ENCODE measurements around the gene ZNF638. TPM values are rescaled to one million over a fixed set of nuclear protein-coding genes. Genes with fewer than 3 reads are reported as not detected.

ZNF638 gene
- polyA plus RNA-seq, 1 of the 3 experiments (the other 2 are of a cell fraction) = 28.1 TPM

DNA sequence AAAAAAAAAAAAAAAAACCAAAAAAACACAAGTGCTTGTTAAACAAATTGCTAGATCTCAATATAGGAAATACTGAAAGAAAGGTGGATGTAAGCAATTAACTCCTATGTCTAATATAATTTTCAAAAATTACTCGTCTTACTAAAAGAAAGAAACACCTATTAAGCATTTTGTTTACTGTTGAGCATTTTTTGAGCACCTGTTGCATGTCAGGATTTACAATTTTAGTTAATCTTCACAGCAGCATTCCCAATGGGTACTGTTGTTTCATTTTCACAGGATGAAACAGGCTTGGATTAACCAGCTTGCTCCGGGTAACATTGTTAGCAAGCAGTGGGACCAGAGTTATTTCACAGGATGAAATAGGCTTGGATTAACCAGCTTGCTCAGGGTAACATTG is 4.8 kb downstream of the ZNF638 start:
- 88% methylated on average over 2 of the region's 2 CpGs for WGBS (ENCODE audit: low lambda C conversion rate)
- peaks cover 7 to 14% of the 10 kb centered on the region in 2 experiments for H3K36me3 ChIP-seq (replicated peaks in 1 of 2; ENCODE audit: control insufficient read depth in 1 of 2, insufficient read depth in 2 of 2, low read length in 1 of 2)
- H4K20me1 ChIP-seq (ENCODE audit: insufficient read depth) = peaks cover 85% of the 10 kb centered on the region
- H3K4me1 ChIP-seq (ENCODE audit: control insufficient read depth in 1 of 2, insufficient read depth in 2 of 2, low read depth in 1 of 2, low read length in 1 of 2) = peaks cover 0 to 19% of the 10 kb centered on the region in 2 experiments; a peak in 3 of 4 replicates
- no peak overlapping the region for H3K4me3 ChIP-seq (ENCODE audit: low read depth in 2 of 2, low read length in 1 of 2)
- H3K79me2 ChIP-seq (ENCODE audit: insufficient read depth) = peaks cover 98% of the 10 kb centered on the region
- H2AFZ ChIP-seq (ENCODE audit: low read depth) = no peak overlapping the region
- no peaks in the 10 kb centered on the region for H3F3A ChIP-seq (replicated peaks; ENCODE audit: insufficient read depth)
- no peak overlapping the region for H3K9ac ChIP-seq
- ChIA-PET CTCF (no interaction called here), POLR2A (no interaction called here)
- no peak for DNase-seq
- H3K27me3 ChIP-seq (ENCODE audit: insufficient read depth) = no peaks in the 10 kb centered on the region
- H3K27ac ChIP-seq (ENCODE audit: low read depth in 2 of 2, low read length in 1 of 2) = no peak overlapping the region
- no peak overlapping the region for H3K4me2 ChIP-seq
- H3K9me2 ChIP-seq = no peaks in the 10 kb centered on the region
- no peaks in the 10 kb centered on the region for H3K9me3 ChIP-seq
- TF ChIP-seq NRF1 (IDR thresholded peaks at IDR 0.05; ENCODE audit: low read depth, low read length) = no peak
- TF ChIP-seq POLR2AphosphoS5 (IDR thresholded peaks at IDR 0.05; ENCODE audit: low read depth, low read length) = no peak
- TF ChIP-seq FOSL2 (IDR thresholded peaks at IDR 0.05; ENCODE audit: borderline replicate concordance, low read depth) = no peak
- TF ChIP-seq FOXM1 (IDR thresholded peaks at IDR 0.05; ENCODE audit: low read depth) = no peak
- TF ChIP-seq, protein P1, sequence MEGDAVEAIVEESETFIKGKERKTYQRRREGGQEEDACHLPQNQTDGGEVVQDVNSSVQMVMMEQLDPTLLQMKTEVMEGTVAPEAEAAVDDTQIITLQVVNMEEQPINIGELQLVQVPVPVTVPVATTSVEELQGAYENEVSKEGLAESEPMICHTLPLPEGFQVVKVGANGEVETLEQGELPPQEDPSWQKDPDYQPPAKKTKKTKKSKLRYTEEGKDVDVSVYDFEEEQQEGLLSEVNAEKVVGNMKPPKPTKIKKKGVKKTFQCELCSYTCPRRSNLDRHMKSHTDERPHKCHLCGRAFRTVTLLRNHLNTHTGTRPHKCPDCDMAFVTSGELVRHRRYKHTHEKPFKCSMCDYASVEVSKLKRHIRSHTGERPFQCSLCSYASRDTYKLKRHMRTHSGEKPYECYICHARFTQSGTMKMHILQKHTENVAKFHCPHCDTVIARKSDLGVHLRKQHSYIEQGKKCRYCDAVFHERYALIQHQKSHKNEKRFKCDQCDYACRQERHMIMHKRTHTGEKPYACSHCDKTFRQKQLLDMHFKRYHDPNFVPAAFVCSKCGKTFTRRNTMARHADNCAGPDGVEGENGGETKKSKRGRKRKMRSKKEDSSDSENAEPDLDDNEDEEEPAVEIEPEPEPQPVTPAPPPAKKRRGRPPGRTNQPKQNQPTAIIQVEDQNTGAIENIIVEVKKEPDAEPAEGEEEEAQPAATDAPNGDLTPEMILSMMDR (IDR thresholded peaks at IDR 0.05) = no peak
- TF ChIP-seq GATA2 (CRISPR knock-in tag; IDR thresholded peaks at IDR 0.05) = no peak
- TF ChIP-seq NFIC (IDR thresholded peaks at IDR 0.05; ENCODE audit: borderline replicate concordance) = no peak

DNA sequence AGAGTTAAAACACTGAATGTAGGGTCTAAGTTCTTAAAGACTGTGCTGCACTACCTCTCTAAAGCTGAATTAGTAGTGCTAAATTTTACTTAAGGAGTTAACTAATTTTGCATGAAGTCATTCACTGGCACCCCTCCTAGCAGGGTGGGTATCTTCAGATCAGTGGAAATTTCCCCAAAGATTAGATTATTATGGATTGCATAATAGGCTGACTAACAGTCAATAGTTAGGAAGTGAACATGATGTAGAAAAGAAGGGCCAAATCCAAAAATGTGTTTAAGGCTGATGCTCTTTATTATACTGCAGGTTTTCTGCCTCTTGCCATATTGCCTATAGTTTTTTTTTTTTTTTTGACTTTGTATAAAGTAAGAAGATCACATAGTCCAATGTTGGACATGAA is 5.2 kb downstream of the ZNF638 start:
- no peak overlapping the region for H3K4me2 ChIP-seq
- H3K4me3 ChIP-seq (ENCODE audit: low read depth in 2 of 2, low read length in 1 of 2) = no peak overlapping the region
- no peaks in the 10 kb centered on the region for H3K9me3 ChIP-seq
- H3K4me1 ChIP-seq (ENCODE audit: control insufficient read depth in 1 of 2, insufficient read depth in 2 of 2, low read depth in 1 of 2, low read length in 1 of 2) = peaks cover 0 to 19% of the 10 kb centered on the region in 2 experiments; a peak in 3 of 4 replicates
- H4K20me1 ChIP-seq (ENCODE audit: insufficient read depth) = peaks cover 89% of the 10 kb centered on the region
- no peaks in the 10 kb centered on the region for H3K27me3 ChIP-seq (ENCODE audit: insufficient read depth)
- H2AFZ ChIP-seq (ENCODE audit: low read depth) = no peak overlapping the region
- TF ChIP-seq, protein P2, sequence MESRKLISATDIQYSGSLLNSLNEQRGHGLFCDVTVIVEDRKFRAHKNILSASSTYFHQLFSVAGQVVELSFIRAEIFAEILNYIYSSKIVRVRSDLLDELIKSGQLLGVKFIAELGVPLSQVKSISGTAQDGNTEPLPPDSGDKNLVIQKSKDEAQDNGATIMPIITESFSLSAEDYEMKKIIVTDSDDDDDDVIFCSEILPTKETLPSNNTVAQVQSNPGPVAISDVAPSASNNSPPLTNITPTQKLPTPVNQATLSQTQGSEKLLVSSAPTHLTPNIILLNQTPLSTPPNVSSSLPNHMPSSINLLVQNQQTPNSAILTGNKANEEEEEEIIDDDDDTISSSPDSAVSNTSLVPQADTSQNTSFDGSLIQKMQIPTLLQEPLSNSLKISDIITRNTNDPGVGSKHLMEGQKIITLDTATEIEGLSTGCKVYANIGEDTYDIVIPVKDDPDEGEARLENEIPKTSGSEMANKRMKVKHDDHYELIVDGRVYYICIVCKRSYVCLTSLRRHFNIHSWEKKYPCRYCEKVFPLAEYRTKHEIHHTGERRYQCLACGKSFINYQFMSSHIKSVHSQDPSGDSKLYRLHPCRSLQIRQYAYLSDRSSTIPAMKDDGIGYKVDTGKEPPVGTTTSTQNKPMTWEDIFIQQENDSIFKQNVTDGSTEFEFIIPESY (IDR thresholded peaks at IDR 0.05; ENCODE audit: borderline replicate concordance, low read depth) = no peak
- TF ChIP-seq MXI1 (IDR thresholded peaks at IDR 0.05; ENCODE audit: low read depth, low read length) = no peak
- TF ChIP-seq EP300 (IDR thresholded peaks at IDR 0.05; ENCODE audit: borderline replicate concordance in 1 of 2, low read depth in 1 of 2, low read length in 1 of 2) = no peak
- TF ChIP-seq NFIC (IDR thresholded peaks at IDR 0.05; ENCODE audit: borderline replicate concordance) = no peak
- no peak for TF ChIP-seq GATA2 (CRISPR knock-in tag; IDR thresholded peaks at IDR 0.05)
- TF ChIP-seq, protein P3, sequence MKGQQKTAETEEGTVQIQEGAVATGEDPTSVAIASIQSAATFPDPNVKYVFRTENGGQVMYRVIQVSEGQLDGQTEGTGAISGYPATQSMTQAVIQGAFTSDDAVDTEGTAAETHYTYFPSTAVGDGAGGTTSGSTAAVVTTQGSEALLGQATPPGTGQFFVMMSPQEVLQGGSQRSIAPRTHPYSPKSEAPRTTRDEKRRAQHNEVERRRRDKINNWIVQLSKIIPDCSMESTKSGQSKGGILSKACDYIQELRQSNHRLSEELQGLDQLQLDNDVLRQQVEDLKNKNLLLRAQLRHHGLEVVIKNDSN (IDR thresholded peaks at IDR 0.05; ENCODE audit: borderline replicate concordance, low read depth) = no peak
- no peak for TF ChIP-seq RCOR1 (IDR thresholded peaks at IDR 0.05; ENCODE audit: low read length)
- no peak for TF ChIP-seq CHD2 (IDR thresholded peaks at IDR 0.05; ENCODE audit: low read length, partially characterized antibody)
- TF ChIP-seq TEAD4 (IDR thresholded peaks at IDR 0.05; ENCODE audit: borderline replicate concordance, insufficient read depth) = no peak
- no peak for TF ChIP-seq RFX5 (IDR thresholded peaks at IDR 0.05; ENCODE audit: low read length)
- TF ChIP-seq RXRA (IDR thresholded peaks at IDR 0.05; ENCODE audit: borderline replicate concordance, low read depth) = no peak
- TF ChIP-seq, protein P4, sequence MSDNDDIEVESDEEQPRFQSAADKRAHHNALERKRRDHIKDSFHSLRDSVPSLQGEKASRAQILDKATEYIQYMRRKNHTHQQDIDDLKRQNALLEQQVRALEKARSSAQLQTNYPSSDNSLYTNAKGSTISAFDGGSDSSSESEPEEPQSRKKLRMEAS (IDR thresholded peaks at IDR 0.05; ENCODE audit: low read depth) = no peak
- no peak for TF ChIP-seq SMC3 (IDR thresholded peaks at IDR 0.05; ENCODE audit: low read depth, low read length)
- ChIA-PET POLR2A (no interaction called here), CTCF (no interaction called here)
- H3K9me2 ChIP-seq = no peaks in the 10 kb centered on the region
- peaks cover 100% of the 10 kb centered on the region for H3K79me2 ChIP-seq (ENCODE audit: insufficient read depth)
- no peak overlapping the region for H3K27ac ChIP-seq (ENCODE audit: low read depth in 2 of 2, low read length in 1 of 2)
- DNase-seq = no peak
- no peak overlapping the region for H3K9ac ChIP-seq
- H3F3A ChIP-seq (replicated peaks; ENCODE audit: insufficient read depth) = no peaks in the 10 kb centered on the region
- H3K36me3 ChIP-seq (replicated peaks in 1 of 2; ENCODE audit: control insufficient read depth in 1 of 2, insufficient read depth in 2 of 2, low read length in 1 of 2) = peaks cover 11 to 19% of the 10 kb centered on the region in 2 experiments
